GM19043 (cell line): ENCODE results near the gene LYST.
"Not testable (repeated sequence)": the region's sequence is repeated elsewhere in the genome, so short reads cannot be mapped to it uniquely, and the experiment has no call there.

Experiments
- ATAC-seq: cut with Tn5 transposase; IDR thresholded peaks from one replicate; pipeline ENCODE4 v1.9.1; 2021; ENCODE audit warnings: low read depth; ENCODE audit not compliant: unreplicated experiment

LYST gene

GRCh38 chr1:235766794-235767285 is 99.9 kb downstream of the LYST start:
- no peak for ATAC-seq

DNA sequence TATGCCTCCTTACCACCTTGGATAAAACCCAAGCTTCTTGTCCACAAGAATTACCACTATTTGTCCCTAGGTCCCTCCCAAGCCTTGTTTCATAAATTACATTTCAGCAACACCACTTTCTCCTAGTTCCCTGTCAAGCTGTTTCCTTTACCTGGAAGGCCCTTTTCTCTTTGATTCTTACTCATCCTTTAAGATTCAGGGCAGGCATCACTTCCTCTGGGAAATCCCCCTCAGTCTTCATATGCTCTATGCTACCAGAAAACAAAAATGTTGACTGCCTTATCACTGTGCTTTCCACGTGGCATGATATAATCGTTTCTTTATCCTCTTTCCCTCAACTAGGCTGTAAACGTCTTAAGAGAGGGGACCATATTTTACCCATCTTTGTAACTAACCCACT is 102.7 kb downstream of the LYST start:
- ATAC-seq, result no peak

DNA sequence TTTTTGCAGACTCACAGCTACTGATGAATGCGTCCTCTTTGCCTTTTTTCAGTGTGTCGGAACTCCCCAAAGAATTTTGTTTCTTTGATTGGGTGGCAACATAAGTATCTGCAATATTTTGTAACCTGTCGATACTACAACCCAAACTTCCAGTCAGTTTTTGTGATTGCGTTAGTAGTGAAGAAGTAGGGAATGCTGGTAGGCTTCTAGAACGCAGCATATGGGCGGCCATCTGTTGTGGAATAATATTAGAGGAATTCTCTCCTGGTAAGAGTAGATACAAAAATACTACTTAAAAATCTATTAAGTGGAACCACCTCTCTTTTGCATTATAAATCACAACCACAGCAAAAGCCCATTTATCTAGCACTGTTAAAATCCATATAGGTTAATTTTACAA is 107.4 kb downstream of the LYST start:
- ATAC-seq, result no peak

- ATAC-seq, result no peak
Observed at GRCh38 chr1:235758931-235759330, 107.8 kb downstream of the LYST start.

GRCh38 chr1:235757587-235758096 is 109.1 kb downstream of the LYST start:
- ATAC-seq, result no peak

DNA sequence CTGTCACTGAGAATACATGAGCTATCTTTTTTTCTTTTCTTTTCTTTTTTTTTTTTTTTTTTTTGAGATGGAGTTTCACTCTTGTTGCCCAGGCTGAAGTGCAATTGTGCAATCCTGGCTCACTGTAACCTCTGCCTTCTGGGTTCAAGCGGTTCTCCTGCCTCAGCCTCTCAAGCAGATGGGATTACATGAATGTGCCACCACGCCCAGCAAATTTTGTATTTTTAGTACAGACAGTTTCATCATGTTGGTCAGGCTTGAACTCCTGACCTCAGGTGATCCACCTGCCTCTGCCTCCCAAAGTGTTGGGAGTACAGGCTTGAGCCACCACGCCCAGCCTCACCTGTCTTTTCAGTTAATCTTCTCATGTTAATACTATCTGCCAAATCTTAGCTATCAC is 112.5 kb downstream of the LYST start:
- ATAC-seq, result not testable (repeated sequence)

GRCh38 chr1:235749755-235750300 is 116.9 kb downstream of the LYST start:
- no peak for ATAC-seq

- ATAC-seq, result no peak
Observed at GRCh38 chr1:235748747-235749146, 118.0 kb downstream of the LYST start.

GRCh38 chr1:235746245-235746644 is 120.5 kb downstream of the LYST start:
- no peak for ATAC-seq

DNA sequence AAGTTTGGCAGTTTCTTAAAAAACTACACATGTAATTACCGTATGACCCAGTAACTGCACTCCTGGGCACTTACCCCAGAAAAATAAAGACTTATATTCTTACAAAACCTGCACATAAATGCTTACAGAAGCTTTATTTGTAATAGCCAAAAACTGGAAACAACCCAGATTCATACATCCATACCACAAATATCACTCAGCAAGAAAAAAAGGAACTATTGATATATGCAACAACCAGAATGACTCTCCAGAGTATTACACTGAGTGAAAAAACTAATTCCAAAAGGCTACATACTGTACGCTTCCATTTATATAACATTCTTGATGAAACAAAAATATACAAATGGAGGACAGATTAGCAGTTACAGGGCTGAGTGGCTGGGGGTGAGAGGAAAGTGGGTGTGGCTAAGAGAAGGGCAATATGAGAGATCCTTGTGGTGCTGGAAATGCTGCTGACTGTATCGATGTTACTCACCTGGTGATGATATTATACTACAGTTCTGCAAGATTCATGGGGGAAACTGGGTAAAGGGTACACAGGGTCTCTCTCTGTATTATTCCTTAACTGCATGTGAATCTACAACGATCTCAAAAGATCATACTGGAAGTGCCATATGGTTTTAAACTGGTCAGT is 121.1 kb downstream of the LYST start:
- no peak for ATAC-seq

DNA sequence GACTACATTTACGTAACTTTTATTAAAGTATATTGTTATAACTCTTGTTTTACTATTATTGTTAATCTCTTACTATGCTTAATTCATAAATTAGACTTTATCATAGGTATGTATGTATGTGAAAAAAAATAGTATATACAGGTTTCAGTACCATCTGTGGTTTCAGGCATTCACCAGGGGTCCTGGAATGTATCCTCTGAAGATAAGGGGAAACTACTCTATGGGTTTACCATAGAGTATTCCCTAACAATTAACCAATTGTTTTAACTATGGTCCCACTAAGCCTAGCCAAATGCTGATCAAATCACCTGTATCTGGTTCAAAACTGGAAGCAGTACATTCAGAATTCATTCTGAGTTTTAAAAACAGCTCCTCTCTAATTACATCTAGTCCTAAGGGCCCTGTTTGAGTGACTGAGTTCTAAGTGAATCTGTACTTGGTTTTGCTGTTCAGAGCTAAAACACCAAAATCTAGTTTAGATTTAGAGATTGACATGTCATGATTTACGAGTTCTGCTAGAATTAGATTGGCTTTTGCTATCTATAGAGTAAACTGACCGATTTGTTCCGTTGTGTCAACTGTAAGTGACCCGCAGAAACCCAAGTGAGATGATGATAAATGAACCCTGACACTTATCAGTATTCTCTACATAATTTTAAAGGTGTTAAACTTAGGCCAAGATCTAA is 123.6 kb downstream of the LYST start:
- ATAC-seq, result no peak

GRCh38 chr1:235741294-235741693 is 125.4 kb downstream of the LYST start:
- no peak for ATAC-seq

DNA sequence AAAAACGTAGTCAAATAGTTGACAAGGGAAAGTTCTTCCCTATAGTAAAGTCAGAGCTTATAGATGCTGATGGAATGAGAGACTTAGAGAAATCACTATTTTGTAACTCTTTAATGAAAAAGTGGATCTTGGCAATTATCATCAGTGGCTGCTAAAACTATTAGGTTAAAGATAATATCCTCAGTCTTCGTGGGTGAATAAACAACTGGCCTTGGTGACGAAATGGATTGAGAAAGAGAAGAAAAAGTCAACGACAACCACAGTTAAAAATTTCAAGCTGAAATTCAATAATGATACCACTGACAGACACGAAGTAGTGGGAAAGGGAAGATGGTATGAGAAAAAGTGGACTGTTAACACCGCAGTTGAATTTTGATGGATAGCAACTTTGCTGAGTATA is 127.1 kb downstream of the LYST start:
- no peak for ATAC-seq

- ATAC-seq, result no peak
Observed at GRCh38 chr1:235739124-235739523, 127.6 kb downstream of the LYST start.

GRCh38 chr1:235737751-235738150 is 129.0 kb downstream of the LYST start:
- no peak for ATAC-seq

GRCh38 chr1:235736263-235736662 is 130.4 kb downstream of the LYST start:
- no peak for ATAC-seq

GRCh38 chr1:235735621-235736020 is 131.1 kb downstream of the LYST start:
- no peak for ATAC-seq

GRCh38 chr1:235734335-235734734 is 132.4 kb downstream of the LYST start:
- no peak for ATAC-seq

DNA sequence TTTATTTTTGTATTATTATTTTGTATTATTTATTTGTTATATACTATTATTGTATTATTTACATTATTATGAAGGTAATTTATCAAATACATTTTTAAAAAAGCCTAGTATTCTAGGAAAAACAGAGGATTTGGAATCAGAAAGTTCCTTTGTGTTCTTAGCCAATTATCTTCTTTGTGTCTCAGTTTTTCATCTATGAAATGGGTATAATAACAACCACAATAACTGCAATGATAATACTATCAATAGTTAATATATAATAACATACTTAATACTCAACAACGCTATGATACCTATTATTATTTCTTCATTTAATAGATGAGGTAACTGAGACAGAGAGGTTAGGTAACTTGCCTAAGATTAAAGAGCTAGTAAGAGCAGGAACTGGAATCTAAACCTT is 136.7 kb downstream of the LYST start:
- ATAC-seq, result no peak

- ATAC-seq, result no peak
Observed at GRCh38 chr1:235726557-235726956, 140.1 kb downstream of the LYST start.

DNA sequence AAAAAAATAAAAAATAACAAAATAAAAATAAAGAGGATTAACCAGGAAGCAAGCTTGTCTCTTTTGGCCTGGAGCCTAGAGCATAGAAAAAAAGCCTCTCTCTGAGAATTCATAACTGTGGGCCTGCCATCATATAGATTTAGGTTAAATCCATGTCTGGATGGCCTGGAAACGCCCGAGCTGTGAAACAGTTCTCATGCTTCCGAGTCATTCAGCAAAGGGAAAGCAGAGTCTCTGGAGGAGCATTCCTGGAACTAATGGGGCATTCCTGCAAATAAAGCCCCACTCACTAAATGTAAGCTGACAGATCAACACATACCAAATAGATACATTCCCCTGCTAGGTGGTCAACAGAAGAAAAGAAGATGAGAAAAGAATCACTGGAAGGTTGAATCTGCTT is 141.3 kb downstream of the LYST start:
- ATAC-seq, result no peak

- no peak for ATAC-seq
Observed at GRCh38 chr1:235724730-235725129, 142.0 kb downstream of the LYST start.
